GM12874 (cell line): Measurements from ENCODE around the gene PDGFRB.

ENCODE experiments used
- TF ChIP-seq, protein P1 (sequence below): IDR thresholded peaks from 2 replicates; pipeline ENCODE4 v1.5.1; 2011; ENCODE audit warnings: low read depth, mild to moderate bottlenecking, control low read depth, low read length, moderate library complexity; ENCODE audit not compliant: insufficient read depth

PDGFRB gene

DNA sequence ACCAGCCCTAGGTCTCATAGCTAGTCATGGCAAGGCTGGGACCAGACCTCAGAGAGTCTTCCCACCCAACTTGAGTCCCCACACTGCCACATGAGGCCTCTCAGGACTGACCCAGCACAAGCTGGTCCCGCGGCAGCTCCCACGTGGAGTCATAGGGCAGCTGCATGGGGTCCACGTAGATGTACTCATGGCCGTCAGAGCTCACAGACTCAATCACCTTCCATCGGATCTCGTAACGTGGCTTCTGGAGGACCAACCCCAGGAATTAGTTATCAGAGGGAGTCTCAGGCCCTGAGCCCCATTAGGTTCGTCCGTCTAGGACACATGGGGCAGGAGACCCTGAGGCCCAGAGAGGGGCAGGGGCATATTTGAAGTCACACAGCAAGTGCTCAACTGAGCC lies 30.3 kb downstream of the PDGFRB start:
- TF ChIP-seq, protein P1, sequence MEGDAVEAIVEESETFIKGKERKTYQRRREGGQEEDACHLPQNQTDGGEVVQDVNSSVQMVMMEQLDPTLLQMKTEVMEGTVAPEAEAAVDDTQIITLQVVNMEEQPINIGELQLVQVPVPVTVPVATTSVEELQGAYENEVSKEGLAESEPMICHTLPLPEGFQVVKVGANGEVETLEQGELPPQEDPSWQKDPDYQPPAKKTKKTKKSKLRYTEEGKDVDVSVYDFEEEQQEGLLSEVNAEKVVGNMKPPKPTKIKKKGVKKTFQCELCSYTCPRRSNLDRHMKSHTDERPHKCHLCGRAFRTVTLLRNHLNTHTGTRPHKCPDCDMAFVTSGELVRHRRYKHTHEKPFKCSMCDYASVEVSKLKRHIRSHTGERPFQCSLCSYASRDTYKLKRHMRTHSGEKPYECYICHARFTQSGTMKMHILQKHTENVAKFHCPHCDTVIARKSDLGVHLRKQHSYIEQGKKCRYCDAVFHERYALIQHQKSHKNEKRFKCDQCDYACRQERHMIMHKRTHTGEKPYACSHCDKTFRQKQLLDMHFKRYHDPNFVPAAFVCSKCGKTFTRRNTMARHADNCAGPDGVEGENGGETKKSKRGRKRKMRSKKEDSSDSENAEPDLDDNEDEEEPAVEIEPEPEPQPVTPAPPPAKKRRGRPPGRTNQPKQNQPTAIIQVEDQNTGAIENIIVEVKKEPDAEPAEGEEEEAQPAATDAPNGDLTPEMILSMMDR = no peak

DNA sequence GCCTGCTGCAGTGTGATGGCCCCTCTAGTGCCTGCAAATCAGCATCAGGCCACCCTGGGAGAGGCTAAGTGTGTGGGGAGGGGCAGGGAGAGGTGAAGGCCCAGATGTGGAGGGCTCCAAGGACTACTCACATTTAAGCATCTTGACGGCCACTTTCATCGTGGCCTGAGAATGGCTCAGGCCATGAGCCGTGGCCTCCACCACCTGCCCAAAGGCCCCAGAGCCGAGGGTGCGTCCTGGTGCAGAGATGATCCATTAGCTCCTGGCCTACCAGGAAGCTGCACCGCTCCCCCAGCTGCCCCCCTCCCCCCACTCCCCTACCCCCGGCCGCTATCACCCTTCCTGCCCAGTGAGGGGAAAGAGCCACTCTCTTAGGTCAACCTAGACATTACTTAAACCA lies 31.0 kb downstream of the PDGFRB start:
- TF ChIP-seq, protein P1 = no peak

DNA sequence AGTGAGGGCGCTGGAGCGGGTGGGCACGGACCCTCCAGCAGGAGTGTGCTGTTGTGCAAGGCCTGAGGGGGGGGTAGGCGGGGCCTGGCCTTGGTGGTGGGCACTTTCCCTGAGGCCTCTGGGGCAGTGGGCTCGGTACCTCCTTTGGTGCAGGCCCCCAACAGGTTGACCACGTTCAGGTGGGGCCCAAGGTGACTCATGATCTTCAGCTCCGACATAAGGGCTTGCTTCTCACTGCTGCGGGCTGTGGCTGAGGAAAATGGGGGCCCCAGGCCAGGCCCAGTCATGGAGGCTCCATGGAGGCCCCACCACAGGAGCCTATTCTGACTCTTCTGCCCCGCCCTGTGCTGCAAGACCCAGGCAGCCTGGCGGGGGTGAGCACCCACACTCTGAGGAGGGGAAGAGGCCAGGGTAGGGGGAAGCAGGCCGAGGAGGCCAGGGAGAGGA lies 31.5 kb downstream of the PDGFRB start:
- TF ChIP-seq, protein P1 = no peak

DNA sequence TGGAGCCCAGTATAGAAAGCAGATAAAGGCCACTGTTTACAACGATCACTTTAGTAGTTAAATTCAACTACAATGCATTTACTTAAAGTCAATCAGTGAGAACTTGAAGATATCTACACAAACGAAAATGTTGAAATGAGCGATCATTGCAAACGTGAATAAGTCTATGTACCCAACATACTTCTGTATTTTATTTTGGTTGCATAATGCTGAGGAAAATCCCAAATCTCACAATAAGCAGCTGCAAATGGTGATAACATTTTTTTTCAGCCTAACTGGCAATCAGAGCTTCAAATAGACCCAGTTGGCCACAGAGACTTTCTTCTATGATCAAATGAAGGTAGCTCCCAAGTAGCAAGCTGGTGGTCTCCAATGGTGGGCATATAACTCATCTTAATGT lies 32.1 kb downstream of the PDGFRB start:
- TF ChIP-seq, protein P1 = no peak

DNA sequence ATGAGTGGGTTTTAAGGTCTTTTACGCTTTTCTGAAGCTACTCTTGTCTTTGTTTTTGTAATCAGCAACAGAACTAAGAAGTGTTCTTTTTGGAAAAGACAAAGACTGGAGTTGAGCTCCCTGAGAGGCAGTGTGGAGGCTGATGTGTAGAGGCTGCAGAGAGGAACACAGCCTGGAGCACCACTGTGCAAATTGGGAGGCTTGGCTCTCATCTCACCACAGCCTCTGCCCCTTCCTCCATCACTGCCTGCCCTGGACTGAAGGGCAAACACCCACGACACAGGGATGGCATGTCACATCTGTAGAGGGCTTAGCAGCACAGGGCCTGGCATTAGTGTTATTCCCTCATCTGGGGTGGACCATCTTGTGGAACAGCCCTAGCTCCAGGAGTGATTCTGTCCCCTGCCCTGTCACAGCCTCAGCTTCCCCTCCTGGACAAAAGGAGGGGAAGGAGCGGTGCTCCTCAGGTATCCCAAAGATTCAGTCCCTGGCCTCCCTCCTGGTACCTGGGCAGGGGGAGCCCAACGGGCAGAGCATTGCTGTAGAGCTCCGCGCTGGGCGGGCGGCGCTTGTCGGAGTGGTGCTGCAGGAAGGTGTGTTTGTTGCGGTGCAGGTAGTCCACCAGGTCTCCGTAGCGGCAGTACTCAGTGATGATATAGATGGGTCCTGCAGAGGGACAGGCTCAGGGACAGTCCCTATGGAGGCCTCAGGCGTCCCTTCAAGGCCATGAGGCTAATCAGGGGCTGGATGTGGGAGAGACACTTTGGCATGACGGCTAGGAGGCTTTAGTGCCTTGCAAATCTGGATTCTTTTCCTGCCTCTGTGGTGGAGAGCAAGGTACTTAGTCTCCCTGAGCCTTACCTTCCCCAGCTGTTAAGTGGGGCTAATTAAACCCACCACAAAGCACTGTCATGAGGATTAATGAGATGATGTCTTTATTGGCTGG lies 32.8 kb downstream of the PDGFRB start:
- TF ChIP-seq, protein P1 = no peak

DNA sequence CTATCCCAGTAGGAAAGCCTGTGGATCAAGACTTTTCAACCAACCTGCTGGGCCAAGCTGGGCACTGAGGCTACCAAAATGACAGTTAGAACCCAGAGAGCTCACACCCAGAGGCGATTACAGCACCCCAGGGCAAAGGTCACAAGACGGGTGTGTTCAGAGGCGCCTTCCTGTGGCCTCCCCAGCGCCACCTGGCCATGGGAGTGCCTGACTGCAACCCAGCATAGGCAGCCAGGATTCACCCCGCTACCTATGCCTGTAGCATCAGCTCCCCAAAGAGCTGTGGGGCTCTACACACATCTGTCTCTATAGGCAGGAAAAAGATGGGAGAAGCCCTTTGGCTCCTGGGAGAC lies 33.5 kb downstream of the PDGFRB start:
- TF ChIP-seq, protein P1 = peak; percentile 58

DNA sequence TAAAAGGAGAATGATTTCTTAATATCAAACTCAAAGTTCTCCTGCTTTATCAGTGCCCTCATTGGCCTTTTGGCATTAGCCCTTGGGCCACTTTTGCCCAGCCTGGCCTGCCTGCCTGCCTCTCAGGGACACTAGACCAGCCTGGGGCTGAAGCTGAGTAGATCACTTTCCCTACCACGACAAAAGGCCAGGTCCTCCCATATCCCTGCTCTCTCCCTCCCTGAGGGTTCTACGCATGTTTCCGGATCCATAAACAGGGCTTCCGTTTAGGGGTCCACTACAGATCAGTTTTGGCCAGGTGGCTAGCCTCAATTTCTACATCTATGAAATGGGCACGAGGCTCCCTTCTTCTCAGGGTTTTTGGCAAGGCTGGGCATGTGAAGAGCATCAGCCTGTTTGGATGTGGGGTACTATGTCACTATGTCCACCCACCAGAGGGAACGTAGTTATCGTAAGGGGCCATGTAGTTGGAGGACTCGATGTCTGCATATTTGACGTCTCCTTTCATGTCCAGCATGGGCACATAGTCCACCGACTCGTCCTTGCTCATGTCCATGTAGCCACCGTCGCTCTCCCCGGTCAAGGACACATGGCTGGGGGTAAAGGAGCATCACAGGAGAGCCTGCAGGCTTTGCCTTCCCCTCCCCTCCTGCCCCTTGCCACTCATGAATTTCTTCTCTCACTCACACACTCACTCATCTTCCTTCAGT lies 34.0 kb downstream of the PDGFRB start:
- TF ChIP-seq, protein P1 = no peak
